ENCODE measurements around the gene NFIA.
A peak's percentile ranks its signal among the peaks of the same experiment; 100 is the strongest.

The NFIA gene

DNA sequence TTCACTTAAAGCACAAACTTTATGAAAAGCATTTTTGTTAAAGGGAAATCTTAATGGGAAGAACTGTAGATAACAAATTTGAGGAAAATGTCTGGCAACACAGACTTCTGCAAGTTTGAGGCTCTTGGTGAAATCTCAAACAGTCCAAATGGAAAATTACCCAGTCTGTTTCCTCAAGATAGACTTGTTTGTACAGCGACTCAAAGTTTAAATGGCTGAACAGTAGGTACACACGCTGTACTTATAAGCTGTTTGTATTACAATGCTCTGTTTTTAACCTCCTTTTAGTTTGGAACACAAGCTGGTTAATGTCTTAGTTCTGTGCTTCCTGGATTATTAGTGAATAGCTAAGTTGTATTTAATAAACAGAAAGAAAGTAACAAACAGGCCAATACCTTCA, 217.1 kb downstream of the NFIA start:
- no peak for DNase-seq (ENCODE audit: low read depth)

DNA sequence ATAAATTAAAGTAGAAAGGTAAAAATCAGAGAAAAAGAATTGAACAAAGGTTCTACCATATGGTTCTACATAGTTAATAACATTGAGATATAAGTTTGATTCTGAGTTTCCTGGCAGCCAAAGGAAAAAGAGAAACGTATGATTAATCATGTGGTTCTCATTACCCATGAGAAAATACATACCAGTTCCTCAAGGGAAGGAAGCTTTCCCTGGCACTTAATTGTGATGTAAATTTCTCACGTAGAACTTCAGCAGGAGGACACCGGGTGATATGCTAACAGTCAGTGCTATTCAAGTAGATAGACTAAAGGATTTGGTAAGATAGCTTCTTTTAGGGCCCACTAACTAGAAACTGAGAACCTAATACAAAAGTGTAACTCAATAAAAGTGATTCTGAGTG, 218.5 kb downstream of the NFIA start:
- no peak for DNase-seq (ENCODE audit: low read depth)

DNA sequence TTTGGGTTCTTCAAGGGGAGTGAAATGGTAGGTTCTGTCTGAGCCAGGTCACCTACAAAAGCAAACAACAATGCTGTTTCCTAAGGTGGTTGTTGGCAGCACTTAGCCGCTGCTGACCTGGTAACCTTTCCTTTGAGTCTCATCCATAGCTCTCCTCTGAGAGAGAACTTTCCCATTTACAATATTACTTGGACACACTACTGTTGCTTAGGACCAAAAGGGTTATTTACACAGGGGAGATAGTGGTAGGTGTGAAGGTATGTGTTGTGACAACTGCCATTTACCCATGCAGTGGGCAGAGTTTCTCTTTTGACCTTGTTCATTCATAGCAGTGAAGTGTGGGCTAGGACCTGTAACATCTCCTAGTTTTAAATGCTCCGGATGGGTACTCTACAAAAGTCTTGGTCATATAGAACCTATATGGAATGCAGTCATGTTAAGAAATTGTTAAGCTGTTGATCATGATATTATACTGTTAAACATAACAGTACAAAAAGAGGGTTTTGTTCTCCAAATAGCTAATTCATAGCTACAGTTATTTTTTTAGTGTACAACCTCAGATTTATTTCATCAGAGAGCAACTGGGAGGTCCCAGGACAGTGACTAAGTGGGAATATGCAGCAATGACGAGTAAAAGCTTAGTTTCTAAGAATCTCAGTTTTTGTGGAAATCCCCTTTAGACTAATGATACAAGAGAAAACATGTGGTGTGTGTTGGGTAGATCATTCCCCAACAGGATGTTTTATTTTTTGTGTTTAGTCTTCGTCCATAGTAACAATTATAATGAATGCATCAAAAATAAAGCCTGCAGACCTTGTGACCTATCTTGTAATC, 219.7 kb downstream of the NFIA start:
- no peak for DNase-seq (ENCODE audit: low read depth)

DNA sequence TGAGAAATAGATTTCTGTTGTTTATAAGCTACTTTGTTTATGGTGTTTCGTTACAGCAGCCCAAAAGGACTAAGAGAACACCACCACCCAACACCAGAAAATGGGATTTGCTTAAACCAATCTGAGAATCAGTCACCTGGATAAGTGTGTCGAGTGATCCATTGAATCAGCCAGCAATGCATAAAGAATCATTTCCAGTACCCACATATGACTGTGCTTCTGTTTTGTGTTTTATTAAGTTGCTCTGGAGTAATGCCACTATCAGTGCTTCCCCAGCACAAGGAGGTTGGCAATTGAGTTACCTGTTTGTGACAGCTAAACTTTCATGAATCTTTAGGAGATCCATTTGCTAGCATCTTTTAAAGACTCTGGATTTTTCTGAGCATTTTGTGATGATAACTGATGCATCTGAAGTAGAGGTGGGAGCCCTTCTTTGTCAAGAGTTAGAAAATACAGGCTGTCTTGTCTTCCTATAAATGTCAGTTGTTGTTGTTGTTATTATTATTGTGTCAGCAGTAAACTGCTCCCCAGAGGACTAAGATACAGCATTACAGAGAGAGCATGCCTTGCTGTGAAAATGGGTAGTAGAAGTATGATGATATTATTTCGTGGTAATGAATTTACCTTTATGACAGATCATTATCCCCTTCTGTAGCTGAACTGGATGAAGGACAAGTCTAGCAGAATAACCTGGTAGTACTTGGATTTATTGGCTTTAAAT, 225.2 kb downstream of the NFIA start:
- DNase-seq (ENCODE audit: low read depth), result no peak

DNA sequence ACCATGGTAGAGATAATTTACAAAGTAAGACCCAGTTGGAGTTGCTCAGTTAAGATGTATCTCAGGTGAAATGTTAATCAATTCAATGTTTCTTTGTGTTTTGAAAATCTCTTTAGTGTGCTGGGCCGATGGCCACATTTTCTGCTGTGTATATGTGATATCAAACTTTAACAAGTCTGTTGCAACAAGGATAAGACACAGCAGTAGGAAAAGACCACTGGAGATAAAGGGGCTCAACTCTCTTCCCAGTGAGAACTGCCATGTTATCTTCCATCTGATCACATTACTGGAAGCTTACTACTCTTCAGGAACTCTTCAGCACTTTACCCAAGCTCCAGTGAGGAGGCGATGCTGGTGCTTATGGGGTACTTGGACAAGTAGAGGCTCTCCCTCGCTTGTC, 227.7 kb downstream of the NFIA start:
- DNase-seq (ENCODE audit: low read depth), result no peak

DNA sequence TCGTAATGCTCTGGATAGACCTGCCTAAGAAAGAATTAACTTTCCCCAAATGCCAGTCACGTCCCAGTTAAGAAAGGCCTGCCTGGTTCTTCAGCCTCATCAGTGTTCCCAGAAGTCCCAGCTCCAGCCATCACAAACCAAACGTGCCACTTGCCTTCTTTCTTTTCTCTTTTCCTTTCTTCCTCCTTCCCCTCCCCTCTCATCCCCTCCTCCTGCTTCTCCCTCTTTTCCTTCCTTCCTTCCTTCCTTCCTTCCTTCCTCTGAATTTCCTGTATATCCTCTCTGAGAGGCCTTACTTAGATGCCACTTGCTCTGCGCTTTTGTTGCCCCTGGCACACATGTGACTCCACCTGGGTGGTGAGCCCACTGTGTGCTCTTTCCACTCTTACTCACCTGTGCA, 228.2 kb downstream of the NFIA start:
- DNase-seq (ENCODE audit: low read depth), result no peak

DNA sequence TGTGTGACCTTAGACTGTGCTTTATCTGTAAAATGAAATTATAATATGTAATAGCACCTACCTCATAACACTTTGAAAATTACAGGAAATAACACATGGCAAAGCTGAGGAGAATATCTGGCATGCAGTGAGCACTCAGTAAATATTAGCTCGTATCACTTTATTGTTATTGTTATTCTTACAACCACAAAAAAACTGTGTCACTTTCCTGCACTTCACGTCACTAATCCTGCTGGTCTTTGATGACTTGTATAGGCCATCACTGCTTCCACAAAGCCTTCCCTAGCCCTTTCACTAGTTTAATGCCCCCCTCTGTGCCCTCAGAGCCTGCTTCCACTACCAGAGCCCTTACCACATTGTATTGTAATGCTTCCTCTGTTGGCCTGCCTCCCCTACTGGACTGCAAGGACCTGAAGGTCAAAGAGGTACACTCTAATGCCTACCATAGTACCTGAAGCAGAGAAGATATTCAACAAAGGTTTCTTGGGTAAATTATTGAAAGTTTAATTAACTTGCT, 231.6 kb downstream of the NFIA start:
- no peak for DNase-seq (ENCODE audit: low read depth)

DNA sequence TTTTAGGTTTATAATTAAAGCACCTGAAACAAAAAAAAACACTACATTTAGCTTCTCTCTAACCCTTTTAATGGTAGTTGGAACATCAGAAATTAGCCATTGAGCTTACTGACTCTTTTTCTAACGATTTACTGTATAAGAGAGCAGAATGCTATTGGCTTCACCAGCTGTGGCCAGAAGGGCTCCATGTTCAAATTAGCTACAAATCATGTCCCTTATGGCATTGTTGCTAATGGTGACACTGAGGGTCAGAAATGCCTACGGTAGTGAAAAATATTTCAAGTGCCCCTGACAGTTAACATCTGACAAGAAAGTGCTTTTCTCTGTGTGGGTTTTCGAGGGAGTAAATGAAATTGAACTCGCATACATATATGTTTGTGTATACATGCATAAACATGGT, 232.7 kb downstream of the NFIA start:
- DNase-seq (ENCODE audit: low read depth), result no peak

DNA sequence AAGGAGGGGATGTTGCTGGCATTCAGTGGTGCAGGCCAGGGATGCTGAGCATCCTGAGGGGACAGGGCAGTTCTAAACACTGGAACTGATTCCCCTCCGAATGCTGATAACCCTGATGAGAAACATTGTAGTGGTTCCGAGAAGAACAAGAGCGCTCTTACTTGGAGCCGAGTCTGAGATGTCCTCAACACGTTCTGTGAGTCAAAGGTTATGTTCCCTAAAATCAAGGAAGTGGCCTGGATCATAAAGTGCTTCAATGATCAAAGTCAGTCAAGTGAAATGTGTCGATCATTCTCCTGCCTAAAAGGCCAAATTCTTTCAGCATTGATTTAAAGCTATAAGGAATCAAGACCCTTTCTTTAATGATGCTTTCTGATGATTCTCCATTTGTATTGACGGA, 234.1 kb downstream of the NFIA start:
- DNase-seq (ENCODE audit: low read depth), result no peak

DNA sequence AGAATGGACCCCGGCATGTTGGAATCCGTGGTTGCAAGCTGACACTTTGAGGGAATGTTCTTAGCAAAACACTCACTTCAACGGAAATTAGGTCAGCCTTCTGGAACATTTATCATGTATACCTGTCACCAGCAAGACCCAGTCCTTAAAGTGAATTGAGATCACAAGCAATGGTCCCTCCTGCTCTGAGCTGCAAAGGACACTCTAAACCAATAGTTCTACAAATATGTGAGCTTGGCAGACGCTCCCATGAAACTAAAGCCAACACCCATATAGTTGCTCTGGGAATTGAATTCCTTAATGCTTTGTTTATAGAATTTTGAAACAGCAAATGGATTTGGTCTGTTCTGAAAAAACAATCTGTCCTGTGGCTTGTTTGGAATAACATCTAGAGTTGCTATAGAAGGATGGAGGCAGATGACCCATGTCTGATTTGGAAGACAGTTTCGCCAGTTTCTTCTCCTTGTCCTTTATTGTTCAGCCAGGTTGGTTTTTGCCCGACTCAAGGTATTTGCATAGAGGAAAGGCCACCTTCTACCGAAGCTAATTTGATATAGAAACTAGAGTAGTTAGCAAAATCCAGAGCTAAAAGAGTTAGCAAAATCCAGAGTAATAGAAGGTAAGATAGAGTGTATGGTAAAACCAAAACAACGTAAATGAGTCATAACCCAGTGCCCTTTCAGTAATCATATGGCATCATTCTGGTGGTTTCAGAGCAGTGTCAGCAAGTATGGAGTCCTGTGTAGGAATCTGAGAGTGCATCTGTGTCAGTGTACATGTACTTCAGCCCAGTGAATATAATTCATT, 236.2 kb downstream of the NFIA start:
- peak; percentile 30 for DNase-seq (ENCODE audit: low read depth)

DNA sequence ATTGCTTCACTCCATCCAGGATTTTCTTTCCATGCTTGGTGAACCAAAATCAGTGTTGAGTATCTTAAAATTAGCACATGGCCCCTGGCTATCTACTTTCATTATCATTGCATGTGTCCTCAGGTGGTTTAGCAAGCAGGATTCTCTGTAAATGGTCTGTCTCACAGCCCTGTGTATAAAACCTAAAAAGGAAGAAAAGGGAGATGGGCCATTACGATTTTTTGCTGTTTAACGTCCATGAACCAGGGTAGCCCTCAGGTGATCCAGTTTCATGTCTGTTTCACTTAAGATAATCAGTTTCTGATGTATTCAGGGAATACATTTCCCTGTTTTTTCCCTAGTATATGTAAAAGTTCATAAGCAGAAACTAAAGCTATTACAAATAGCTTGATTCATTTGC, 238.2 kb downstream of the NFIA start:
- DNase-seq (ENCODE audit: low read depth), result no peak

DNA sequence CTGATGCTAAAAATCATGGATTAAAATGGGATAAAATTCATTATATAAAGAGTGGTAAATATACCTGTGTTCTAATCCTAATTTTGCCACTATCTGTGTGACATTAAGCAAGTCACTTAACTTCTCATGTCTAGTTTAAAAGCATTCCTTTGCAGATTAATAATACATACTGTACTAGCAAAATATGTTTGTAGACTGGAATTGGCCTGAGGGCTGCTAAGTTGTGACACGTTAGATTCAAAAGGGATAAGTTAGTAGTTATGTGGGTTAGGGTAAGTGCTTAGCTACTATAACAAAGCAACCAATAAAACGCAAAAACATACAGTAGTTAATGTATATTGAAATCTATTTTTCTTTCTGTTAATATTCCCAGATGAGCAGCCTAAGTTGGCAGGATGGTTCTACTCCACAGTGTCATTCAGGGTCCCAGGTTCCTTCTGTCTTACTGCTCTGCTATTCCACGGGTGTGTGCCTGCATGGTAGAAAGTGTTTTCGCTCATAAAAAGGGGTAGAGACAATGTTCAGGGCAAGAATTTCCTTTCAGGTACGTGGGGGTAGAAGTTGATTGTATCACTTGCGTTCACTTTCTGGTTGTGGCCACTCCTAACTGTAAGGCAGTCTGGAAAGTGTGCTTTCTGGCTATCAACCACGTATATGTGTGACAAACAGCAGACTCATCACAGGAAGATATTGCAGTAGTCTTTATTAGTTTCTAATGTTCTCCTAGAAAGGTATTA, 239.8 kb downstream of the NFIA start:
- no peak for DNase-seq (ENCODE audit: low read depth)

DNA sequence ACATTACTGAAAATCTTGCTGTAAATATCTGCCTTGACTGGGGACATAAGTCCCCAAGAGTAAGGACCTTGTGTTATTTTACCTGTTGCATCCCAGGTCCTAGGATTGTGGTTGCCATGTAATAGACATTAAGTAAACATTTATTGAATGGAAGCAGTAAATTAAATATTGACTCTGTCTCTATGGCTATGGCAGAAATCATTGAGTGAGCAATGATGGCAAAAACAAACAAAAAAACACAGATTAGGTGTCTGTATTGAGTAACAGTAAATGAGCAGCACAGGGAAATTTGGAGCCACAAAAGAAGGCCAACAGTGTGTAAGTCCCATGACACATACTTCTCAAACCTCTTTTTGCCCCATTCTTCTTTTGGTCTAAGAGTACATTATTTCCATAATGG, 240.4 kb downstream of the NFIA start:
- DNase-seq (ENCODE audit: low read depth), result no peak

DNA sequence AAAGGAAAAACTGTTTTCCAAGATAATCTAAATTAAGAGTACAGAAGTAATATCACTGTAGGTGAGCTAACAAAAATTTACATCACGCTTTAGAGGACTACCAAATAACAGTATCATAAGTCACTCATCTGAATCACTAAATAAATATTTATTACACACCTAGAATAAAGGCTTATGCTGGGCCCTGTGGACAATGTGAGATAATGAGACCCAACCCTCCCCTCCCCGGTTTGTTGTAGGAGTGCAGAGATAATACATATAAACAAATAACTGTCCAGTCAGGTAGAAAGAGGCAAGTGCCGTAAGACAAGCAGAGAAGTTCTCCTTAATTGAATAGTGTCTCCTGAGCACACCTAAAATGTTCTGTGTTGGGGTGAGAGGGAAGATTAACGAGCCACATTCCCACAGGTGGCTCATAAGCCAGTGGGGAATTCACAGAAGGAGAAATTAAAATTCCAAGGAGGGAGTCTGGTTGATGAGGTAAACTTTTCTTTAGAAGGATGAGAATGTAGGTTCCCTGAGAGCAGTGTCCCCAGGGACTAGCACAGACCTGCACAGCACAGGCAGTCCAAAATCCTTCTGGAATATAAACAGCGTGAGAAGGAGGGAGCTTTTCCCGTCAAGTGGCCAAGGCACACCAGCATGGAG, 241.4 kb downstream of the NFIA start:
- no peak for DNase-seq (ENCODE audit: low read depth)

DNA sequence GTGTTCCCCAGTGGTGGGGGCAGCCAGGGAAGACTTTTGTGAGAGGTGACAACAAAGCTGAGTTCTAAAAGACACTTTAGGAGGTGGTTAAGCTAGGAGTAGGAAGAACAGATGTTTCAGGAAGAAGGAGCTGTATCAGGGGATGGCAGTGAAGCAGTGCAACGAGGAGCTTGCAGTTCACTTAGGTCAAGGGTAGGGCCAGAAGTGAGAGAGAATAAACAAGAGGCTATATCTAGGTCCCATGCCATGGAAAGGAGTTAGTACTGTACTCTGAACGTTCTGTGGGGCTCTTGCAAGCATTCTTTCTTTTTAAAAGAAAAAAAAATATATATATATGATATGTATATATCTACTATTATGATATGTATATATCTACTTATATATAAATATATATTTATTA, 244.4 kb downstream of the NFIA start:
- no peak for DNase-seq (ENCODE audit: low read depth)

DNA sequence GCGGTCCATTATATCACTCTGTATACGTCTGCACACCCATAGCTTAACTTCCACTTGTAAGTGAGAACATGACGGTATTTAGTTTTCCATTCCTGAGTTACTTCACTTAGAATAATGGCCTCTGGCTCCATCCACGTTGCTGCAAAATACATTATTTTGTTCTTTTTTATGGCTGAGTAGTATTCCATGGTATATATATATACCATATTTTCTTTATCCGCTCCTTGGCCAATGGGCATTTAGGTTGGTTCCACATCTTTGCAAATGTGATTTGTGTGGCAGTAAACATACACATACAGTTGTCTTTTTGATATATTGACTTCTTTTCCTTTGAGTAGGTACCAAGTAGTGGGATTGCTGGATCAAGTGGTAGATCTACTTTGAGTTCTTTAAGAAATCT, 245.1 kb downstream of the NFIA start:
- no peak for DNase-seq (ENCODE audit: low read depth)

DNA sequence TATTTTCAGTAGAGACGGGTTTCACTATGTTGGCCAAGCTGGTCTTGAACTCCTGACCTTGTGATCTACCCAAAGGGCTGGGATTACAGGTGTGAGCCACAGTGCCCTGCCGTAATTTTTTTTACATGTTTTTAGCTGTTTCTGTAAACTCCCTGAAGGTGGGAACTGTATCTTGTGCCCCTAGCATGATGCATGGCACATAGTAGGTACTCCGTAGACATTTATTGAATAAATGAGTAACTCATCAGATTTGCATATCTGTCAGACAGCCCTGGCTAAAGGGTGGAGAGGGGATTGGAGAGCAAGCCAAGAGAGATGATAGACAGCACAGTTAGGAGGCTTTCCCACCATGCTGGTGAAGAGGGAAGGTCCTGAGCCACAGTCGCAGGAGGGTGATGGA, 247.2 kb downstream of the NFIA start:
- no peak for DNase-seq (ENCODE audit: low read depth)

DNA sequence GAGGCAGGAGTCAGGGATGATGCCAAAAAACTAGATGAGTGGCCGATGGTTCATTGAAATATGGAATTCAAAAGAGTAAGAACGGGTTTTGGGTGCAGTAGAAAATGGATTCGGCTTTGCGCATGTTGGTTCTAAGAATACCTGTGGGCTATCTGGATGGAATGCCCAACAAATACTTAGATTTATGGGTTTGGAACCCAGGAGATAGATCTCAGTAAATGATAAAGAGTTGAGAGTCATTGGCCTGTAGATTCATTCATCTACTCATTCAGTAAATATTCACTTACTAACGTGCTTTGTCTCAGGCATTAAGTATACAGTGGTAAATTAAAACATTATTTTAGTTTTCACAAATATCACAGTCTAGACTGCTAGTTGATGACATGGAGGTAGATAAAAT, 247.7 kb downstream of the NFIA start:
- DNase-seq (ENCODE audit: low read depth), result no peak

DNA sequence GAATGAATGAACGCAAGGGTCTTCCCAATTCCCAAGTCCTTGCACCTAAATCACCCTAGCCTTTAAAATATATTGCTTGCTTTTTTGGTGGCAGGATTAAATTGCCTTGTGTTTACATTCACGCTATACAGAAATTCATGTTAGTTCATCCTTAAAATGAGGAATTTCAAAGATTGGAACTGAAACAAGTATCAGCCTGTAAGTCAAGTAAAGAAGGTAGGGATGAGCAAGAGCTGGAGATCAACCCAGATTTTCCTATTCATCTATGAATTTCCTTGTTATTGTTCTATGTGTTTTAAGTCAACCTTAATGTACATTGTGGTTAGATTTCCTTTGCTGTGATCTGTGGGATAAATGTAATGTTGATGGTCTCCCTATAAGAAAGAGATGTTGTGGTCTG, 248.2 kb downstream of the NFIA start:
- DNase-seq (ENCODE audit: low read depth), result no peak

DNA sequence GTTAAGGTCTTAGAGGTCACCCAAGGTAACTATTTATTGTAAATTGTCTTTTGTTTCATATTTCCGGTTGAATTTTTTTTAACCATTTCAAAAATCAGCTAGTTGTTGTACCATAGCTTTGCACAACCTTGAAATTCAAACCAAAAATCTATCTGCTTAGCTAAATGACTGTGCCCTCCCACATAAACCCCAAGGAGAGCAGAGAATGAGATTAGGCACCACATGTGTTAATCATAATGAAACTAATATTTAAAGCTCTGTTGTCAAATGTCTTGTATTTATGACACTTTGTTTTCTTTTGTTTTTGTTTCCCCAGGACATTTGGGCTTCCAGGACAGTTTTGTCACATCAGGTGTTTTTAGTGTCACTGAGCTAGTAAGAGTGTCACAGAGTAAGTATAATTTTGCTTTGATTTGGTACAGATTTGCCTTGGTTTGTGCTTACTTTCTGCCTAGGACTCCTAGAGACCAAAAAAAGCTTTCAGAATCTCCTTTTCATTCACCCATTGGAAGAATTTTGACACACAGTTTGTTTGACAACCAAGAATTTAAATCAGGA, 249.9 kb downstream of the NFIA start:
- DNase-seq (ENCODE audit: low read depth), result no peak

DNA sequence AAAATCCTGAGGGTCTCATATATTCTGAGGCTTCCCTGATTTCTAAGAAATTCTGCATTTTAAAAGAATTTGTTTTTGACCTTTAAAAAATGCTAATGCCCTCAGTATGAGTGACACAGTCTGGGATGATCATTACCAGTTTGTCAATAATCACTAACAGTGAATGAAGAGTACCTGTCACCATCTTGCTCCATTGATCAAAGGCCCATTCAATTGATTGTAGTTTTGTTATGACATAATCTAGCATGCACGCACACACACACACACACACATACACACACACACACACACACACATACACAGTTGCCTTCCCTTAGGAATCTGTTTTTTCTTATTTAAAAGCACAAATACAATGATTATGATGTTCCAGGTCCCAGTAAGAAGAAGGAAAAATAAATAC, 250.4 kb downstream of the NFIA start:
- no peak for DNase-seq (ENCODE audit: low read depth)
